ENCODE data around the gene PHAF1. TPM values are rescaled to one million over a fixed set of nuclear protein-coding genes. Genes with fewer than 3 reads are reported as not detected.
A peak's percentile ranks its signal among the peaks of the same experiment; 100 is the strongest.

The PHAF1 gene
- total RNA-seq, 1 donor from 2014 or later = 29.1 TPM

GRCh38 chr16:67105246-67105645 is 4.5 kb upstream of the PHAF1 start:
- Histone ChIP-seq H3K4me2 (no peak overlapping the region), H3K36me3 (no peaks in the 10 kb centered on the region), H3K4me3 (no peak overlapping the region), H2AFZ (replicated peaks) (no peak overlapping the region), H3K27ac (no peak overlapping the region), H4K20me1 (ENCODE audit: low read depth) (no peaks in the 10 kb centered on the region), H3F3A (ENCODE audit: low read depth) (peaks cover 14% of the 10 kb centered on the region), H3K9me3 (ENCODE audit: low read depth) (no peaks in the 10 kb centered on the region), H3K79me2 (ENCODE audit: low read depth) (peaks cover 4% of the 10 kb centered on the region), H3K4me1 (peaks cover 6% of the 10 kb centered on the region), H3K27me3 (peaks cover 7% of the 10 kb centered on the region), H3K9ac (no peak overlapping the region)
- peaks cover 4% of the 10 kb centered on the region for H3K4me1 Mint-ChIP-seq
- DNase-seq (ENCODE audit: low spot score) = no peak
- no peak overlapping the region for H3K27ac Mint-ChIP-seq
- H3K36me3 Mint-ChIP-seq = peaks cover 10% of the 10 kb centered on the region
- H3K9me3 Mint-ChIP-seq = no peaks in the 10 kb centered on the region
- no peak for TF ChIP-seq EZH2phosphoT487 (IDR thresholded peaks at IDR 0.05)
- H3K4me3 Mint-ChIP-seq = no peak overlapping the region
- H3K27me3 Mint-ChIP-seq (ENCODE audit: insufficient read depth, low read depth) = peaks cover 7% of the 10 kb centered on the region

DNA sequence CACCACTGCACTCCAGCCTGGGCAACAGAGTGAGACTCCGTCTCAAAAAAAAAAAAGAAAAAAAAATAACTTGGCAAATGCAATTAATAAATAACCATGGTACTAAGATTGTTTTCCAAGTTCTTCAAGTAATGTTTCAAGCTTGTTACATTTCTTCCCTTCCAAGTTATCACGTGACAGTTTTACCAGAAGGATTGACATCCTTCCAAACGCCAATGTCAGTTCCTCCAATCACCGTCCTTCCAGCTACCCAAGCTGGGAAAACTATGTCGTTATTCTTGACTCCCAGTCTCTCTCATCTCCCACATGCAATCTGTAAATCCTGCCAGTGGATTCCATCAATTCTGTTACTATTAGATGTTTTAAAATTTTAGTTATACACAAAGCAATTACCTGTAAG is 3.9 kb upstream of the PHAF1 start:
- H3K4me1 ChIP-seq = peaks cover 10% of the 10 kb centered on the region
- H3K9me3 ChIP-seq (ENCODE audit: low read depth) = no peaks in the 10 kb centered on the region
- peaks cover 10% of the 10 kb centered on the region for H3K36me3 Mint-ChIP-seq
- H3K4me3 Mint-ChIP-seq = no peak overlapping the region
- H2AFZ ChIP-seq (replicated peaks) = no peak overlapping the region
- peaks cover 11% of the 10 kb centered on the region for H3K79me2 ChIP-seq (ENCODE audit: low read depth)
- H3K27ac Mint-ChIP-seq = no peak overlapping the region
- no peak overlapping the region for H3K27ac ChIP-seq
- H4K20me1 ChIP-seq (ENCODE audit: low read depth) = peaks cover under 1% of the 10 kb centered on the region
- H3K27me3 ChIP-seq = peaks cover 7% of the 10 kb centered on the region
- no peaks in the 10 kb centered on the region for H3K9me3 Mint-ChIP-seq
- H3K4me3 ChIP-seq = no peak overlapping the region
- peaks cover 8% of the 10 kb centered on the region for H3K4me1 Mint-ChIP-seq
- DNase-seq (ENCODE audit: low spot score) = no peak
- H3K27me3 Mint-ChIP-seq (ENCODE audit: insufficient read depth, low read depth) = peaks cover 8% of the 10 kb centered on the region
- TF ChIP-seq EZH2phosphoT487 (IDR thresholded peaks at IDR 0.05) (no peak), EZH2 (IDR thresholded peaks at IDR 0.05) (no peak)
- TF ChIP-seq, protein P1, sequence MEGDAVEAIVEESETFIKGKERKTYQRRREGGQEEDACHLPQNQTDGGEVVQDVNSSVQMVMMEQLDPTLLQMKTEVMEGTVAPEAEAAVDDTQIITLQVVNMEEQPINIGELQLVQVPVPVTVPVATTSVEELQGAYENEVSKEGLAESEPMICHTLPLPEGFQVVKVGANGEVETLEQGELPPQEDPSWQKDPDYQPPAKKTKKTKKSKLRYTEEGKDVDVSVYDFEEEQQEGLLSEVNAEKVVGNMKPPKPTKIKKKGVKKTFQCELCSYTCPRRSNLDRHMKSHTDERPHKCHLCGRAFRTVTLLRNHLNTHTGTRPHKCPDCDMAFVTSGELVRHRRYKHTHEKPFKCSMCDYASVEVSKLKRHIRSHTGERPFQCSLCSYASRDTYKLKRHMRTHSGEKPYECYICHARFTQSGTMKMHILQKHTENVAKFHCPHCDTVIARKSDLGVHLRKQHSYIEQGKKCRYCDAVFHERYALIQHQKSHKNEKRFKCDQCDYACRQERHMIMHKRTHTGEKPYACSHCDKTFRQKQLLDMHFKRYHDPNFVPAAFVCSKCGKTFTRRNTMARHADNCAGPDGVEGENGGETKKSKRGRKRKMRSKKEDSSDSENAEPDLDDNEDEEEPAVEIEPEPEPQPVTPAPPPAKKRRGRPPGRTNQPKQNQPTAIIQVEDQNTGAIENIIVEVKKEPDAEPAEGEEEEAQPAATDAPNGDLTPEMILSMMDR (IDR thresholded peaks at IDR 0.05) = no peak
- peaks cover 13% of the 10 kb centered on the region for H3F3A ChIP-seq (ENCODE audit: low read depth)
- H3K36me3 ChIP-seq = no peaks in the 10 kb centered on the region
- no peak overlapping the region for H3K9ac ChIP-seq
- H3K4me2 ChIP-seq = no peak overlapping the region

DNA sequence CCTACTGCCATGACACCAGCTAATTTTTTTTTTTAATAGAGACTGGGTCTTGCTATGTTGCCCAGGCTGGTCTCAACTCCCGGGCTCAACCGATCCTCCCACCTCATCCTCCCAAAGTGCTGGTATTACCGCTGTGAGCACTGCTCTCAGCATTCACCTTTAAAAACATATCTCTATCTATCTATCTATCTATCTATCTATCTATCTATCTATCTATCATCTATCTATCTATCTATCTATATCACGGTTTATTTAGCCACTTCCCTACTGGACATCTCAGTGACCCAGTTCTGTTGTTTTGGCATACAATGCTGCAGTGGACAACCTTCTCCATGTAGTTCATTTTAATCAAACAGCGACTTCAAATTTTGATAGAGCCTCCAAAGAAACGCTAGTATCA is 1.3 kb upstream of the PHAF1 start:
- Histone ChIP-seq H3K4me1 (peaks cover 13% of the 10 kb centered on the region), H3F3A (ENCODE audit: low read depth) (peaks cover 13% of the 10 kb centered on the region), H3K9ac (no peak overlapping the region), H4K20me1 (ENCODE audit: low read depth) (peaks cover 8% of the 10 kb centered on the region), H3K27ac (no peak overlapping the region), H3K36me3 (no peaks in the 10 kb centered on the region), H3K9me3 (ENCODE audit: low read depth) (no peaks in the 10 kb centered on the region), H3K4me3 (no peak overlapping the region), H3K27me3 (peaks cover 7% of the 10 kb centered on the region), H2AFZ (replicated peaks) (peak overlapping the region; percentile 95), H3K79me2 (ENCODE audit: low read depth) (peaks cover 35% of the 10 kb centered on the region), H3K4me2 (no peak overlapping the region)
- DNase-seq (ENCODE audit: low spot score) = no peak
- Mint-ChIP-seq H3K9me3 (no peaks in the 10 kb centered on the region), H3K4me1 (peaks cover 14% of the 10 kb centered on the region), H3K4me3 (peak overlapping the region; percentile 42), H3K36me3 (no peaks in the 10 kb centered on the region), H3K27ac (no peak overlapping the region), H3K27me3 (ENCODE audit: insufficient read depth, low read depth) (peaks cover 8% of the 10 kb centered on the region)
- no peak for TF ChIP-seq EZH2phosphoT487 (IDR thresholded peaks at IDR 0.05)
- TF ChIP-seq EZH2 (IDR thresholded peaks at IDR 0.05) = no peak
- TF ChIP-seq, protein P1 (IDR thresholded peaks at IDR 0.05) = no peak

DNA sequence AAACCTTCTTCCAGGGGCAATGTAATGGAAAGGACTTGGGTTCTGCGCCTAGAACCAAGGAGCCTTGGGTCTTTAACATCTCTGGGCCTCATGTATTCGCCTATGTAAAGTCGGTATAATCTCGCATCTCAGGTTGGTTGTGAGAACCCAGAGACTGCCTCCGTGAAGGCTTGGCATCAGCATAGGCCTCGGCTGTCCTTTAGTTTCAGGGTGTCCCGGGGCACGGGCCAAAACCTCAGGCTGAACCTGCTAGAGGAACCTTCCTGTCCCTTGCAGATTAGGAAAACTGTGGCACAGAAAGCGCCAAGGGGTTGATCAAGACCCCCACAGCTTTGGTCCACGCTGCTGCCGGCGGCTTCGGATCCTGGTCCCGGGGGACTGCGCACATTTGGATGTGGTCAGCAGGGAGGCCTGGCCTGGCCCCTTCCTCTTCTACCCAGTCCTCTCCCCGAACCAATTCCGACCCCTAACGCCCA is 772 bp upstream of the PHAF1 start:
- H3K4me3 Mint-ChIP-seq = peak overlapping the region; percentile 99
- peaks cover 14% of the 10 kb centered on the region for H3K4me1 Mint-ChIP-seq
- peaks cover 8% of the 10 kb centered on the region for H3K27me3 Mint-ChIP-seq (ENCODE audit: insufficient read depth, low read depth)
- Histone ChIP-seq H3K9me3 (ENCODE audit: low read depth) (no peaks in the 10 kb centered on the region), H3K27me3 (peaks cover 7% of the 10 kb centered on the region), H3K27ac (no peak overlapping the region), H3K9ac (no peak overlapping the region), H3F3A (ENCODE audit: low read depth) (peaks cover 13% of the 10 kb centered on the region), H3K36me3 (no peaks in the 10 kb centered on the region), H3K4me1 (peaks cover 13% of the 10 kb centered on the region), H2AFZ (replicated peaks) (peak overlapping the region; percentile 95), H3K79me2 (ENCODE audit: low read depth) (peaks cover 40% of the 10 kb centered on the region), H3K4me3 (peak overlapping the region; percentile 81), H3K4me2 (peak overlapping the region; percentile 88), H4K20me1 (ENCODE audit: low read depth) (peaks cover 8% of the 10 kb centered on the region)
- H3K36me3 Mint-ChIP-seq = no peaks in the 10 kb centered on the region
- TF ChIP-seq EZH2phosphoT487 (IDR thresholded peaks at IDR 0.05) (no peak), EZH2 (IDR thresholded peaks at IDR 0.05) (no peak)
- TF ChIP-seq, protein P1 (IDR thresholded peaks at IDR 0.05) = no peak
- no peak for DNase-seq (ENCODE audit: low spot score)
- H3K9me3 Mint-ChIP-seq = no peaks in the 10 kb centered on the region
- no peak overlapping the region for H3K27ac Mint-ChIP-seq
